Neutrophil (primary cell): ENCODE data around the gene FCHO2.

Experiments
- H3K27ac ChIP-seq: fragments of 200-600 bp; sonication (generic); 2 replicates; pipeline ENCODE4 v1.5.1; 2016; ENCODE audit warnings: mild to moderate bottlenecking, moderate library complexity
- H3K27me3 ChIP-seq: fragments of 200-600 bp; sonication (generic); 2 replicates; pipeline ENCODE4 v1.6.0; 2016; ENCODE audit warnings: mild to moderate bottlenecking
- H3K36me3 ChIP-seq: fragments of 200-600 bp; sonication (generic); 2 replicates; pipeline ENCODE4 v1.5.1; 2017
- H3K4me1 ChIP-seq, 2 experiments: fragments of 200-600 bp in 1 of 2; sonication (generic) in 1 of 2; 1 replicate in 1 of 2; 2 replicates in 1 of 2; pipeline versions ENCODE4 v1.5.1 to v1.6.1; 2013 to 2016; ENCODE audit warnings: low read depth in 1 of 2, low read length in 1 of 2, mild to moderate bottlenecking in 1 of 2, moderate library complexity in 1 of 2; ENCODE audit not compliant: control insufficient read depth in 1 of 2, insufficient read depth in 1 of 2
- H3K4me3 ChIP-seq, 2 experiments: fragments of 200-600 bp in 1 of 2; sonication (generic) in 1 of 2; 1 replicate in 1 of 2; 2 replicates in 1 of 2; pipeline ENCODE4 v1.5.1; 2013 to 2016; ENCODE audit warnings: low read depth in 1 of 2, low read length in 1 of 2, mild to moderate bottlenecking in 1 of 2, moderate library complexity in 1 of 2
- H3K9me3 ChIP-seq: fragments of 200-600 bp; sonication (generic); 2 replicates; pipeline ENCODE4 v1.5.1; 2016
- CTCF ChIP-seq: fragments of 200-600 bp; sonication (generic); IDR thresholded peaks from 2 replicates; pipeline ENCODE4 v1.5.1; 2016; ENCODE audit warnings: antibody characterized with exemption

FCHO2 gene

GRCh38 chr5:73095564-73096238 is 139.9 kb downstream of the FCHO2 start:
- Histone ChIP-seq H3K27ac (no peak overlapping the region), H3K36me3 (peaks cover 5% of the 10 kb centered on the region)

GRCh38 chr5:73096239-73096575 is 140.4 kb downstream of the FCHO2 start:
- no peak overlapping the region for H3K27ac ChIP-seq
- no peaks in the 10 kb centered on the region for H3K9me3 ChIP-seq
- H3K27me3 ChIP-seq, result peaks cover 3% of the 10 kb centered on the region
- no peak for TF ChIP-seq CTCF
- H3K36me3 ChIP-seq, result peaks cover 5% of the 10 kb centered on the region
- no peak overlapping the region for H3K4me3 ChIP-seq
- no peaks in the 10 kb centered on the region for H3K4me1 ChIP-seq

More at GRCh38 chr5:73095564-73096238, 139.9 kb downstream of the FCHO2 start:
- H3K4me1 ChIP-seq, result no peaks in the 10 kb centered on the region
- no peaks in the 10 kb centered on the region for H3K9me3 ChIP-seq
- TF ChIP-seq CTCF, result no peak
- H3K27me3 ChIP-seq, result peaks cover 2% of the 10 kb centered on the region
- H3K4me3 ChIP-seq, result no peak overlapping the region

GRCh38 chr5:73097740-73098139 is 141.9 kb downstream of the FCHO2 start:
- Histone ChIP-seq H3K27ac (no peak overlapping the region), H3K27me3 (peaks cover 3% of the 10 kb centered on the region), H3K4me3 (no peak overlapping the region), H3K9me3 (no peaks in the 10 kb centered on the region), H3K36me3 (no peaks in the 10 kb centered on the region), H3K4me1 (no peaks in the 10 kb centered on the region)
- TF ChIP-seq CTCF, result no peak

- no peaks in the 10 kb centered on the region for H3K36me3 ChIP-seq
- no peak for TF ChIP-seq CTCF
- no peak overlapping the region for H3K4me3 ChIP-seq
- H3K9me3 ChIP-seq, result no peaks in the 10 kb centered on the region
- H3K27ac ChIP-seq, result no peak overlapping the region
- no peaks in the 10 kb centered on the region for H3K4me1 ChIP-seq
- H3K27me3 ChIP-seq, result peaks cover 11% of the 10 kb centered on the region
These were observed 144.3 kb downstream of the FCHO2 start for GRCh38 chr5:73100109-73100508.

GRCh38 chr5:73103870-73104299 is 148.0 kb downstream of the FCHO2 start:
- H3K27ac ChIP-seq, result no peak overlapping the region
- no peak for TF ChIP-seq CTCF
- H3K36me3 ChIP-seq, result no peaks in the 10 kb centered on the region
- H3K27me3 ChIP-seq, result peaks cover 17% of the 10 kb centered on the region
- H3K4me3 ChIP-seq, result no peak overlapping the region
- H3K9me3 ChIP-seq, result no peaks in the 10 kb centered on the region
- no peaks in the 10 kb centered on the region for H3K4me1 ChIP-seq
